GM12801 (cell line): Measurements from ENCODE around the gene FAM216B.

ENCODE experiments used
- CTCF ChIP-seq: IDR thresholded peaks from one replicate; pipeline ENCODE4 v1.5.1; 2011; ENCODE audit warnings: control low read depth; ENCODE audit not compliant: insufficient read length; ENCODE audit errors: extremely low read depth

FAM216B gene

GRCh38 chr13:42747399-42747873 is 33.9 kb upstream of the FAM216B start:
- TF ChIP-seq CTCF: no peak

- no peak for TF ChIP-seq CTCF
Observed at GRCh38 chr13:42750794-42751193, 30.6 kb upstream of the FAM216B start.

GRCh38 chr13:42751693-42752092 is 29.7 kb upstream of the FAM216B start:
- no peak for TF ChIP-seq CTCF

- no peak for TF ChIP-seq CTCF
Observed at GRCh38 chr13:42752731-42753130, 28.7 kb upstream of the FAM216B start.

- TF ChIP-seq CTCF: no peak
Observed at GRCh38 chr13:42753697-42754096, 27.7 kb upstream of the FAM216B start.

GRCh38 chr13:42754801-42755510 is 26.4 kb upstream of the FAM216B start:
- TF ChIP-seq CTCF: no peak

GRCh38 chr13:42757678-42758420 is 23.5 kb upstream of the FAM216B start:
- TF ChIP-seq CTCF: no peak
